GM18511 (cell line): ENCODE measurements around the gene POLR2H.

Experiments used
- ATAC-seq: cut with Tn5 transposase; IDR thresholded peaks from one replicate; pipeline ENCODE4 v1.9.1; 2021; ENCODE audit warnings: mild to moderate bottlenecking, moderate library complexity; ENCODE audit not compliant: unreplicated experiment

Gene POLR2H

GRCh38 chr3:184361532-184361931 is at the start of gene POLR2H, which contains the start of gene CLCN2:
POLR2H (plus strand) TSS chr3:184361710; CDS start chr3:184363493, 1,783 bp downstream.
CLCN2 (minus strand) TSS chr3:184361605; CDS start chr3:184361479, 126 bp downstream.
- ATAC-seq = peak; percentile 47

GRCh38 chr3:184314363-184314699 is 47.2 kb upstream of the POLR2H start, which contains the start of gene EIF4G1:
EIF4G1 (plus strand) TSS chr3:184314606; CDS start chr3:184315797, 1,191 bp downstream.
- peak; percentile 86 for ATAC-seq

- peak; percentile 50 for ATAC-seq
Measured at GRCh38 chr3:184314700-184315542, 46.6 kb upstream of the POLR2H start.

GRCh38 chr3:184315543-184315867 is 46.0 kb upstream of the POLR2H start:
- ATAC-seq = peak; percentile 4

GRCh38 chr3:184315871-184316661 is 45.4 kb upstream of the POLR2H start:
- ATAC-seq = no peak

- no peak for ATAC-seq
Measured at GRCh38 chr3:184316792-184317191, 44.7 kb upstream of the POLR2H start.

GRCh38 chr3:184317201-184317600 is 44.3 kb upstream of the POLR2H start:
- ATAC-seq = no peak

- no peak for ATAC-seq
Measured at GRCh38 chr3:184320104-184320445, 41.4 kb upstream of the POLR2H start.

GRCh38 chr3:184321666-184322065 is 39.8 kb upstream of the POLR2H start:
- no peak for ATAC-seq

- no peak for ATAC-seq
Measured at GRCh38 chr3:184322731-184323487, 38.6 kb upstream of the POLR2H start.

- no peak for ATAC-seq
Measured at GRCh38 chr3:184323696-184324095, 37.8 kb upstream of the POLR2H start.

- ATAC-seq = no peak
Measured at GRCh38 chr3:184325269-184325668, 36.2 kb upstream of the POLR2H start.

- no peak for ATAC-seq
Measured at GRCh38 chr3:184325715-184326369, 35.7 kb upstream of the POLR2H start.

GRCh38 chr3:184327171-184327570 is 34.3 kb upstream of the POLR2H start:
- ATAC-seq = no peak

GRCh38 chr3:184328516-184328915 is 33.0 kb upstream of the POLR2H start:
- ATAC-seq = no peak

- ATAC-seq = no peak
Measured at GRCh38 chr3:184332370-184333090, 29.0 kb upstream of the POLR2H start.

- ATAC-seq = no peak
Measured at GRCh38 chr3:184333190-184333589, 28.3 kb upstream of the POLR2H start.

GRCh38 chr3:184333700-184334099 is 27.8 kb upstream of the POLR2H start:
- no peak for ATAC-seq

- no peak for ATAC-seq
Measured at GRCh38 chr3:184334470-184335158, 26.9 kb upstream of the POLR2H start.

GRCh38 chr3:184335291-184335660 is 26.2 kb upstream of the POLR2H start:
- peak; percentile 7 for ATAC-seq
